ENCODE data around the gene RBM12. TPM values are rescaled to one million over a fixed set of nuclear protein-coding genes. Genes with fewer than 3 reads are reported as not detected.

The RBM12 gene
- total and polyA plus RNA-seq, 4 donors, result 3.4 to 20.0 (median 15.8) TPM

DNA sequence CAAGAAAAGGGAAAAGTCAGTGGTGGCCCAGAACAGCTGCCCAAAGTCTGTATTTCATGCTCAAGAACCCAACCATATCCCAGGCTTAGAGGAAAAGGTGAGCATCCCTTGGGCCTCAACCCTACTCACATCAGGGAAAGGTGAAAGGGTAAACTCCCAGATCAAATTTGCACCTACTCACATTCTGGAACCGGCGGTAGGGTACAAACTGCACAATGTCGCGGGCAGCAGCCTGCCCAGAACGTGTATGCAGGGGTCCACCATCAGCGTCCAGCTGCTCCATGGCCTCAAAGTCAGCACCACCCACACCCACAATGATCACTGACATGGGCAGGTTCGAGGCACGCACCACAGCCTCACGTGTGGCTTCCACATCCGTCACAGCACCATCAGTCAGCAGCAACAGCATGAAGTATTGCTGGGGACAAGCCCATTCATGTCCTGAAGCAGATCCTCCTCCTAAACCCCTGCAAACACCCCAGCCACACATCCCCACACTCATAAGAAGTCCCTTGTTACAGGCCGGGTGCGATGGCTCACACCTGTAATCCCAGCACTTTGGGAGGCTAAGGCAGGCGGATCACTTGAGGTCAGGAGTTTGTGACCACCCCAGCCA, 38.2 kb downstream of the RBM12 start:
- Histone ChIP-seq H3K4me3 (ENCODE audit: low read depth in 1 of 3, low read length in 3 of 3) (no peak overlapping the region), H3K27ac (ENCODE audit: low read depth in 1 of 2, low read length in 2 of 2) (no peak overlapping the region), H3K27me3 (ENCODE audit: control insufficient read depth in 4 of 4, insufficient read depth in 4 of 4, low read length in 3 of 4) (no peaks in the 10 kb centered on the region), H3K9ac (ENCODE audit: low read depth in 1 of 2, low read length in 2 of 2) (no peak overlapping the region), H3K4me1 (ENCODE audit: control insufficient read depth in 4 of 4, insufficient read depth in 4 of 4, low read length in 3 of 4) (peaks cover 0 to 4% (median 4%) of the 10 kb centered on the region in 4 donors), H3K9me3 (ENCODE audit: control insufficient read depth in 4 of 4, low read length in 3 of 4) (no peaks in the 10 kb centered on the region), H3K36me3 (ENCODE audit: control insufficient read depth in 4 of 4, insufficient read depth in 3 of 4, low read depth in 1 of 4, low read length in 3 of 4) (peaks cover 10 to 55% (median 32%) of the 10 kb centered on the region in 4 donors)
- no peak for DNase-seq (ENCODE audit: low spot score)
- WGBS, result 97% methylated on average over 13 of the region's 13 CpGs
- TF ChIP-seq TAF1 (conservative IDR thresholded peaks at IDR 0.05) (no peak), YY1 (IDR thresholded peaks at IDR 0.05) (no peak), NR2F2 (IDR thresholded peaks at IDR 0.05) (no peak)

DNA sequence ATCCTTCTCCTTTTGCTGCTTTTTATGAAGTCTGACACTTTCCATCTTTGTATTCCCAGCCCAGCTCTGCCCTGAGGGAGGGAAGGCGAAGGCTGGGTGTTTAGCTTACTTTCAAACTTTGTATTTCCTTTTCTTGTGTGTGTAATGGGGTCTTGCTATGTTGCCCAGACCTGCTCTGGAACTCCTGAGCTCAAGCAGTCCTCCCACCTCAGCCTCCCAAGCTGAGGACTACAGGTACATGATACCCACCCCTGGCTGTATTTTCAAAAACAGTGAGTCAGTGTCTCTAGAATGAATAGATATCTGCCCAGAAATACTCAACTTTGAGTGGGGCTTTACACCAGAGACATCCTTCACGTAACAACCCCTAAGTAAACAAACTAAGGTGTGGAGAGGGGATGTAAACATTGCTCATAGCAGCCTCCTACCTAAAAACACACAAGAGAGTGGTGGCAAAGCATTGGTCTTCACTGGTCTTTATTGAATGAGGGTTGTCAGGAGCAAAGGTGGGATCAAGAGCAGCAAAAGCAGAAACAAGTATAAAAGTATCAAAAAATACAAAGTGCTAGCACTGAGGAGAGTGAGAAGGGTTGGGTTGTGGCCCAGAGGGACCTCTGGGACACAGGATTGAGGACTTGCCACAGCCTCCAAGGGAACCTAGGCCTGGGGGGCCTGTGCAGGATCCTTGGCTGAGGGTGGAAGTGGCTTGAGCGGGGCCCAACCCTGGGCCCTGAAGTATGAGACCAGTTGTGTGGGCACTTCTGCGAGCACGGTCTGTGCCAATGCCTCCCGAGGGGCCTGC, 38.9 kb downstream of the RBM12 start:
- no peak for DNase-seq (ENCODE audit: low spot score)
- Histone ChIP-seq H3K36me3 (ENCODE audit: control insufficient read depth in 4 of 4, insufficient read depth in 3 of 4, low read depth in 1 of 4, low read length in 3 of 4) (peaks cover 7 to 48% (median 26%) of the 10 kb centered on the region in 4 donors), H3K4me3 (ENCODE audit: low read depth in 1 of 3, low read length in 3 of 3) (no peak overlapping the region), H3K27me3 (ENCODE audit: control insufficient read depth in 4 of 4, insufficient read depth in 4 of 4, low read length in 3 of 4) (no peaks in the 10 kb centered on the region), H3K9ac (ENCODE audit: low read depth in 1 of 2, low read length in 2 of 2) (no peak overlapping the region), H3K27ac (ENCODE audit: low read depth in 1 of 2, low read length in 2 of 2) (no peak overlapping the region), H3K4me1 (ENCODE audit: control insufficient read depth in 4 of 4, insufficient read depth in 4 of 4, low read length in 3 of 4) (peaks cover 0 to 4% (median 4%) of the 10 kb centered on the region in 4 donors), H3K9me3 (ENCODE audit: control insufficient read depth in 4 of 4, low read length in 3 of 4) (no peaks in the 10 kb centered on the region)
- WGBS, result 95% methylated on average over 6 of the region's 6 CpGs
- TF ChIP-seq RAD21 (IDR thresholded peaks at IDR 0.05) (no peak), YY1 (IDR thresholded peaks at IDR 0.05) (no peak), HNF4A (conservative IDR thresholded peaks at IDR 0.05) (no peak), RXRA (IDR thresholded peaks at IDR 0.05) (no peak), GABPA (IDR thresholded peaks at IDR 0.05 in 1 of 2, conservative IDR thresholded peaks at IDR 0.05 in 1 of 2) (no peak), EGR1 (IDR thresholded peaks at IDR 0.05; ENCODE audit: low read depth in 2 of 2) (no peak), NR2F2 (IDR thresholded peaks at IDR 0.05) (no peak), TAF1 (conservative IDR thresholded peaks at IDR 0.05) (no peak), FOXA1 (IDR thresholded peaks at IDR 0.05) (no peak), HNF4G (IDR thresholded peaks at IDR 0.05) (no peak), FOXA2 (IDR thresholded peaks at IDR 0.05) (no peak)
- TF ChIP-seq, protein P1, sequence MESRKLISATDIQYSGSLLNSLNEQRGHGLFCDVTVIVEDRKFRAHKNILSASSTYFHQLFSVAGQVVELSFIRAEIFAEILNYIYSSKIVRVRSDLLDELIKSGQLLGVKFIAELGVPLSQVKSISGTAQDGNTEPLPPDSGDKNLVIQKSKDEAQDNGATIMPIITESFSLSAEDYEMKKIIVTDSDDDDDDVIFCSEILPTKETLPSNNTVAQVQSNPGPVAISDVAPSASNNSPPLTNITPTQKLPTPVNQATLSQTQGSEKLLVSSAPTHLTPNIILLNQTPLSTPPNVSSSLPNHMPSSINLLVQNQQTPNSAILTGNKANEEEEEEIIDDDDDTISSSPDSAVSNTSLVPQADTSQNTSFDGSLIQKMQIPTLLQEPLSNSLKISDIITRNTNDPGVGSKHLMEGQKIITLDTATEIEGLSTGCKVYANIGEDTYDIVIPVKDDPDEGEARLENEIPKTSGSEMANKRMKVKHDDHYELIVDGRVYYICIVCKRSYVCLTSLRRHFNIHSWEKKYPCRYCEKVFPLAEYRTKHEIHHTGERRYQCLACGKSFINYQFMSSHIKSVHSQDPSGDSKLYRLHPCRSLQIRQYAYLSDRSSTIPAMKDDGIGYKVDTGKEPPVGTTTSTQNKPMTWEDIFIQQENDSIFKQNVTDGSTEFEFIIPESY (IDR thresholded peaks at IDR 0.05), result no peak
- TF ChIP-seq, protein P2, sequence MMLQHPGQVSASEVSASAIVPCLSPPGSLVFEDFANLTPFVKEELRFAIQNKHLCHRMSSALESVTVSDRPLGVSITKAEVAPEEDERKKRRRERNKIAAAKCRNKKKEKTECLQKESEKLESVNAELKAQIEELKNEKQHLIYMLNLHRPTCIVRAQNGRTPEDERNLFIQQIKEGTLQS (IDR thresholded peaks at IDR 0.05), result no peak
- TF ChIP-seq, protein P3, sequence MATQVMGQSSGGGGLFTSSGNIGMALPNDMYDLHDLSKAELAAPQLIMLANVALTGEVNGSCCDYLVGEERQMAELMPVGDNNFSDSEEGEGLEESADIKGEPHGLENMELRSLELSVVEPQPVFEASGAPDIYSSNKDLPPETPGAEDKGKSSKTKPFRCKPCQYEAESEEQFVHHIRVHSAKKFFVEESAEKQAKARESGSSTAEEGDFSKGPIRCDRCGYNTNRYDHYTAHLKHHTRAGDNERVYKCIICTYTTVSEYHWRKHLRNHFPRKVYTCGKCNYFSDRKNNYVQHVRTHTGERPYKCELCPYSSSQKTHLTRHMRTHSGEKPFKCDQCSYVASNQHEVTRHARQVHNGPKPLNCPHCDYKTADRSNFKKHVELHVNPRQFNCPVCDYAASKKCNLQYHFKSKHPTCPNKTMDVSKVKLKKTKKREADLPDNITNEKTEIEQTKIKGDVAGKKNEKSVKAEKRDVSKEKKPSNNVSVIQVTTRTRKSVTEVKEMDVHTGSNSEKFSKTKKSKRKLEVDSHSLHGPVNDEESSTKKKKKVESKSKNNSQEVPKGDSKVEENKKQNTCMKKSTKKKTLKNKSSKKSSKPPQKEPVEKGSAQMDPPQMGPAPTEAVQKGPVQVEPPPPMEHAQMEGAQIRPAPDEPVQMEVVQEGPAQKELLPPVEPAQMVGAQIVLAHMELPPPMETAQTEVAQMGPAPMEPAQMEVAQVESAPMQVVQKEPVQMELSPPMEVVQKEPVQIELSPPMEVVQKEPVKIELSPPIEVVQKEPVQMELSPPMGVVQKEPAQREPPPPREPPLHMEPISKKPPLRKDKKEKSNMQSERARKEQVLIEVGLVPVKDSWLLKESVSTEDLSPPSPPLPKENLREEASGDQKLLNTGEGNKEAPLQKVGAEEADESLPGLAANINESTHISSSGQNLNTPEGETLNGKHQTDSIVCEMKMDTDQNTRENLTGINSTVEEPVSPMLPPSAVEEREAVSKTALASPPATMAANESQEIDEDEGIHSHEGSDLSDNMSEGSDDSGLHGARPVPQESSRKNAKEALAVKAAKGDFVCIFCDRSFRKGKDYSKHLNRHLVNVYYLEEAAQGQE (IDR thresholded peaks at IDR 0.05), result no peak

All from liver (tissue), 9 donors.